Parathyroid adenoma (tissue), 2 donors: Measurements from ENCODE around the gene MAP3K7CL.

Source experiments
- H2AFZ ChIP-seq: fragments of 300-600 bp; sonication (generic); one replicate; pipeline ENCODE4 v1.7.0; 2017; ENCODE audit warnings: antibody characterized with exemption, mild to moderate bottlenecking
- H3K27ac ChIP-seq: fragments of 300-600 bp; sonication (generic); one replicate; pipeline ENCODE4 v1.7.0; 2017
- H3K27me3 ChIP-seq: fragments of 300-600 bp; sonication (generic); one replicate; pipeline ENCODE4 v1.7.0; 2017; ENCODE audit warnings: low read length; ENCODE audit not compliant: control insufficient read depth, insufficient read depth
- H3K36me3 ChIP-seq: fragments of 300-600 bp; sonication (generic); one replicate; pipeline ENCODE4 v1.7.0; 2017; ENCODE audit warnings: low read length; ENCODE audit not compliant: control insufficient read depth, insufficient read depth
- H3K4me1 ChIP-seq: fragments of 300-600 bp; sonication (generic); one replicate; pipeline ENCODE4 v1.7.0; 2017; ENCODE audit warnings: control low read depth
- H3K4me2 ChIP-seq: fragments of 300-600 bp; sonication (generic); one replicate; pipeline ENCODE4 v1.7.0; 2017; ENCODE audit warnings: low read length
- H3K4me3 ChIP-seq: fragments of 300-600 bp; sonication (generic); one replicate; pipeline ENCODE4 v1.7.0; 2017; ENCODE audit warnings: low read depth, low read length
- H3K79me2 ChIP-seq: fragments of 300-600 bp; sonication (generic); one replicate; pipeline ENCODE4 v1.7.0; 2017; ENCODE audit warnings: control low read depth
- H3K9ac ChIP-seq: fragments of 300-600 bp; sonication (generic); one replicate; pipeline ENCODE4 v1.7.0; 2017; ENCODE audit warnings: mild to moderate bottlenecking
- H3K9me3 ChIP-seq: fragments of 300-600 bp; sonication (generic); one replicate; pipeline ENCODE4 v1.7.0; 2017; ENCODE audit warnings: low read length; ENCODE audit not compliant: control insufficient read depth
- TF ChIP-seq, protein P1 (sequence below): fragments of 300-600 bp; sonication (generic); IDR thresholded peaks from one replicate; pipeline ENCODE4 v1.7.0; 2017; ENCODE audit warnings: antibody characterized with exemption, mild to moderate bottlenecking
- donor health status: primary hyperparathyroidism.

Gene MAP3K7CL

GRCh38 chr21:29125979-29126378 is 4.5 kb upstream of the MAP3K7CL start:
- Histone ChIP-seq H3K27ac (no peak overlapping the region), H3K4me3 (no peak overlapping the region), H3K27me3 (no peaks in the 10 kb centered on the region), H2AFZ (no peak overlapping the region), H3K4me1 (no peaks in the 10 kb centered on the region), H3K9me3 (no peaks in the 10 kb centered on the region), H3K9ac (no peak overlapping the region), H3K36me3 (no peaks in the 10 kb centered on the region), H3K4me2 (no peak overlapping the region), H3K79me2 (no peaks in the 10 kb centered on the region)
- TF ChIP-seq, protein P1, sequence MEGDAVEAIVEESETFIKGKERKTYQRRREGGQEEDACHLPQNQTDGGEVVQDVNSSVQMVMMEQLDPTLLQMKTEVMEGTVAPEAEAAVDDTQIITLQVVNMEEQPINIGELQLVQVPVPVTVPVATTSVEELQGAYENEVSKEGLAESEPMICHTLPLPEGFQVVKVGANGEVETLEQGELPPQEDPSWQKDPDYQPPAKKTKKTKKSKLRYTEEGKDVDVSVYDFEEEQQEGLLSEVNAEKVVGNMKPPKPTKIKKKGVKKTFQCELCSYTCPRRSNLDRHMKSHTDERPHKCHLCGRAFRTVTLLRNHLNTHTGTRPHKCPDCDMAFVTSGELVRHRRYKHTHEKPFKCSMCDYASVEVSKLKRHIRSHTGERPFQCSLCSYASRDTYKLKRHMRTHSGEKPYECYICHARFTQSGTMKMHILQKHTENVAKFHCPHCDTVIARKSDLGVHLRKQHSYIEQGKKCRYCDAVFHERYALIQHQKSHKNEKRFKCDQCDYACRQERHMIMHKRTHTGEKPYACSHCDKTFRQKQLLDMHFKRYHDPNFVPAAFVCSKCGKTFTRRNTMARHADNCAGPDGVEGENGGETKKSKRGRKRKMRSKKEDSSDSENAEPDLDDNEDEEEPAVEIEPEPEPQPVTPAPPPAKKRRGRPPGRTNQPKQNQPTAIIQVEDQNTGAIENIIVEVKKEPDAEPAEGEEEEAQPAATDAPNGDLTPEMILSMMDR, result no peak

GRCh38 chr21:29133241-29133640 is 2.8 kb downstream of the MAP3K7CL start:
- Histone ChIP-seq H3K79me2 (no peaks in the 10 kb centered on the region), H3K4me2 (no peak overlapping the region), H3K27me3 (no peaks in the 10 kb centered on the region), H3K4me3 (no peak overlapping the region), H3K4me1 (no peaks in the 10 kb centered on the region), H3K9ac (no peak overlapping the region), H2AFZ (no peak overlapping the region), H3K9me3 (no peaks in the 10 kb centered on the region), H3K27ac (no peak overlapping the region), H3K36me3 (no peaks in the 10 kb centered on the region)
- TF ChIP-seq, protein P1, result no peak

GRCh38 chr21:29133796-29134195 is 3.4 kb downstream of the MAP3K7CL start:
- no peaks in the 10 kb centered on the region for H3K27me3 ChIP-seq
- H3K36me3 ChIP-seq, result no peaks in the 10 kb centered on the region

GRCh38 chr21:29135481-29135880 is 5.0 kb downstream of the MAP3K7CL start:
- H3K36me3 ChIP-seq, result no peaks in the 10 kb centered on the region
- H3K9me3 ChIP-seq, result no peaks in the 10 kb centered on the region
- TF ChIP-seq, protein P1, result no peak
- H3K27me3 ChIP-seq, result no peaks in the 10 kb centered on the region
- H2AFZ ChIP-seq, result no peak overlapping the region
- H3K4me1 ChIP-seq, result no peaks in the 10 kb centered on the region
- no peak overlapping the region for H3K27ac ChIP-seq
- H3K4me3 ChIP-seq, result no peak overlapping the region
- H3K9ac ChIP-seq, result no peak overlapping the region
- no peak overlapping the region for H3K4me2 ChIP-seq
- H3K79me2 ChIP-seq, result no peaks in the 10 kb centered on the region

More at GRCh38 chr21:29133796-29134195, 3.4 kb downstream of the MAP3K7CL start:
- Histone ChIP-seq H3K9me3 (no peaks in the 10 kb centered on the region), H3K4me1 (no peaks in the 10 kb centered on the region), H3K9ac (no peak overlapping the region), H2AFZ (no peak overlapping the region), H3K4me2 (no peak overlapping the region), H3K27ac (no peak overlapping the region), H3K79me2 (no peaks in the 10 kb centered on the region), H3K4me3 (no peak overlapping the region)
- TF ChIP-seq, protein P1, result no peak

- Histone ChIP-seq H3K4me1 (no peaks in the 10 kb centered on the region), H3K79me2 (no peaks in the 10 kb centered on the region), H3K4me2 (no peak overlapping the region), H3K4me3 (no peak overlapping the region), H3K27me3 (no peaks in the 10 kb centered on the region), H3K9ac (no peak overlapping the region), H3K27ac (no peak overlapping the region), H2AFZ (no peak overlapping the region), H3K36me3 (no peaks in the 10 kb centered on the region), H3K9me3 (no peaks in the 10 kb centered on the region)
- TF ChIP-seq, protein P1, result no peak
Observed at GRCh38 chr21:29136033-29136432, 5.6 kb downstream of the MAP3K7CL start.
